ENCODE results near the gene LARGE2. TPM values are rescaled to one million over a fixed set of nuclear protein-coding genes. Genes with fewer than 3 reads are reported as not detected.

Gene LARGE2
- total RNA-seq, 1 experiment from 2014 or later, result 124 TPM

DNA sequence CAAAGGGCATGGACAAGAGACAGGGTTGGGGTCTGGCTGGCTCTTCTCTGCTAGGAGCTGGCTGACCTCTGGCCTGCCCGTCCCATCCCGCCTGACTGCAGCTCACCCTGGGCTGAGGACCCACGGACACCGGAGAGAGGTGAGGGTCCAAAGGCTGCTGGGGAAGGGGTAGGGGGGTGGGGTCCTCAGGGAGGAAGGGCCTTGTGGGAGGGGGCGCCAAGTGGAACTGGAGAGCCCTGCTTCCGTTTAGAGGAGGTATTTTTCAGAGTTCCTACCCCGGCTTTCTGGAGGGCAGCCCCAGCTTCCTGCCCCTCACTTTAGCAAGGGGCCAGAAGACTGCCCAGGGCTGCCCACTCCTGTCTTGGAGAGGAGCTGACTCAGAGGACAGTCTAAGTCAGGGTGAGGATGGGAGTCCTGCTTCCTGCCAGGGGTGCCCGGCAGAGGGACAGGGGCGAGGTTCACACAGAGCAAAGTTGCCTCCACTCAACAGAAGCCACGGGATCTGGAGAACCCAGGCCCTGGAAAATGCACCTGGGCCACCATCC lies 7.1 kb downstream of the LARGE2 start (continued):
- TF ChIP-seq, protein P1, sequence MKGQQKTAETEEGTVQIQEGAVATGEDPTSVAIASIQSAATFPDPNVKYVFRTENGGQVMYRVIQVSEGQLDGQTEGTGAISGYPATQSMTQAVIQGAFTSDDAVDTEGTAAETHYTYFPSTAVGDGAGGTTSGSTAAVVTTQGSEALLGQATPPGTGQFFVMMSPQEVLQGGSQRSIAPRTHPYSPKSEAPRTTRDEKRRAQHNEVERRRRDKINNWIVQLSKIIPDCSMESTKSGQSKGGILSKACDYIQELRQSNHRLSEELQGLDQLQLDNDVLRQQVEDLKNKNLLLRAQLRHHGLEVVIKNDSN (CRISPR knock-in tag; IDR thresholded peaks at IDR 0.05), result no peak
- TF ChIP-seq, protein P2, sequence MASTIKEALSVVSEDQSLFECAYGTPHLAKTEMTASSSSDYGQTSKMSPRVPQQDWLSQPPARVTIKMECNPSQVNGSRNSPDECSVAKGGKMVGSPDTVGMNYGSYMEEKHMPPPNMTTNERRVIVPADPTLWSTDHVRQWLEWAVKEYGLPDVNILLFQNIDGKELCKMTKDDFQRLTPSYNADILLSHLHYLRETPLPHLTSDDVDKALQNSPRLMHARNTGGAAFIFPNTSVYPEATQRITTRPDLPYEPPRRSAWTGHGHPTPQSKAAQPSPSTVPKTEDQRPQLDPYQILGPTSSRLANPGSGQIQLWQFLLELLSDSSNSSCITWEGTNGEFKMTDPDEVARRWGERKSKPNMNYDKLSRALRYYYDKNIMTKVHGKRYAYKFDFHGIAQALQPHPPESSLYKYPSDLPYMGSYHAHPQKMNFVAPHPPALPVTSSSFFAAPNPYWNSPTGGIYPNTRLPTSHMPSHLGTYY (CRISPR knock-in tag; IDR thresholded peaks at IDR 0.05), result no peak
- TF ChIP-seq FOXP4 (CRISPR knock-in tag; IDR thresholded peaks at IDR 0.05), result no peak
- TF ChIP-seq OVOL2 (CRISPR knock-in tag; IDR thresholded peaks at IDR 0.05; ENCODE audit: borderline replicate concordance), result no peak
- TF ChIP-seq, protein P3, sequence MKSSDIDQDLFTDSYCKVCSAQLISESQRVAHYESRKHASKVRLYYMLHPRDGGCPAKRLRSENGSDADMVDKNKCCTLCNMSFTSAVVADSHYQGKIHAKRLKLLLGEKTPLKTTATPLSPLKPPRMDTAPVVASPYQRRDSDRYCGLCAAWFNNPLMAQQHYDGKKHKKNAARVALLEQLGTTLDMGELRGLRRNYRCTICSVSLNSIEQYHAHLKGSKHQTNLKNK (CRISPR knock-in tag; IDR thresholded peaks at IDR 0.05), result no peak

- H3K9me3 Mint-ChIP-seq, result no peaks in the 10 kb centered on the region
- no peaks in the 10 kb centered on the region for H3K27me3 Mint-ChIP-seq (ENCODE audit: low read depth)
- ChIA-PET POLR2A (interaction anchor here (1.7 kb wide), 1 partner anchor 8 kb away, joined by 6 read pairs; the partner anchor contains the start of gene LARGE2), CTCF (interaction anchor here (0.6 to 2.5 kb wide), 10 partner anchors 10 to 1922 kb away, joined by 3 to 15 read pairs (median 4); no protein-coding TSS in a partner anchor)
- no peak for TF ChIP-seq ATF1 (CRISPR knock-in tag; IDR thresholded peaks at IDR 0.05)
- H3K36me3 Mint-ChIP-seq, result peaks cover 28% of the 10 kb centered on the region
- no peak for DNase-seq (ENCODE audit: low spot score)
- no peaks in the 10 kb centered on the region; the same call in 1 of the 2 replicates for H3K4me1 Mint-ChIP-seq
- no peak overlapping the region for H3K4me3 Mint-ChIP-seq
- H3K27ac Mint-ChIP-seq, result peak overlapping the region; percentile 60
- no peak; the same call in 1 of the 2 replicates for ATAC-seq
These were observed 7.8 kb downstream of the LARGE2 start for GRCh38 chr11:45930031-45930794.

DNA sequence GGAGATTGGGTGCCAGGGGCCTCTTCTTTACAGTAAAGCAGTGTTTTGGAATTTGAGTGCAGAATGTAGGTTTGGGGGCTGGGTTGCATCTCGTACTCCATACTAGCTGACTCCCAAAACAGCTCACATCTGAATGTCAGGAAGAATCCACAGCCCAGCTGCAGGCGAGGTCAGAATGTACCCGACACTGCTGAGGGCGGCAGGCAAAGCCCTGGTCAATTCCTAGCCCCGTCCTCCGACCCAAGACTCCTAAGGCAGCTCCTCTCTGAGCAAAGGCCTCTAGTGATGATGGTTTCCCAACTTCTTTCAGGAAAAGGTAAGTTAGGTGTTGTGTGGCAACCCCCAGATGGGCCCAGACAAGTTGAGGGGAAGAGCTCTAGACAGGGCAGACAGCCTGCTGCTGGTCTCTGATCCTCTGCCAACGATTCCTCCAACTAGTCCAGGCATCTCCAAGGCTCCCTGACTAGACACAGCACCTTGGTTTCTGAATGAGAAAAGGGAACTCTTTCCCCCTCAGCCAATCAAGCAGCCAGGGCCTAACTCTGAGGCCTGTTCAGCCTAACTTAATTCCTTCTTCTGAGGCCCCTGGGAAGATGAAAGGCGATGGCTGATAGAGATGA lies 8.6 kb downstream of the LARGE2 start:
- ATAC-seq (no peak), DNase-seq (ENCODE audit: low spot score) (no peak)
- CTCF ChIA-PET, result interaction anchor here (0.6 to 2.5 kb wide), 9 partner anchors 34 to 1921 kb away, joined by 3 to 15 read pairs (median 4); no protein-coding TSS in a partner anchor
- TF ChIP-seq KAT7 (CRISPR knock-in tag; IDR thresholded peaks at IDR 0.05; ENCODE audit: borderline replicate concordance), result no peak
- TF ChIP-seq TP53 (CRISPR knock-in tag; IDR thresholded peaks at IDR 0.05), result no peak
- TF ChIP-seq PRRX2 (CRISPR knock-in tag; IDR thresholded peaks at IDR 0.05), result no peak
- TF ChIP-seq SP1 (CRISPR knock-in tag; conservative IDR thresholded peaks at IDR 0.05), result no peak
- no peak for TF ChIP-seq E2F5 (CRISPR knock-in tag; IDR thresholded peaks at IDR 0.05)
- TF ChIP-seq GTF2I (CRISPR knock-in tag; conservative IDR thresholded peaks at IDR 0.05), result no peak
- TF ChIP-seq MXD4 (CRISPR knock-in tag; IDR thresholded peaks at IDR 0.05; ENCODE audit: borderline replicate concordance), result no peak
- Mint-ChIP-seq H3K27me3 (ENCODE audit: low read depth) (no peaks in the 10 kb centered on the region; the same call in 1 of the 2 replicates), H3K36me3 (peaks cover 27% of the 10 kb centered on the region), H3K9me3 (no peaks in the 10 kb centered on the region), H3K4me3 (no peak overlapping the region), H3K4me1 (no peaks in the 10 kb centered on the region; the same call in 1 of the 2 replicates), H3K27ac (peak overlapping the region; percentile 89; the same call in 1 of the 2 replicates)
- POLR2A ChIA-PET, result interaction anchor here (1.7 kb wide), 1 partner anchor 9 kb away, joined by 6 read pairs; the partner anchor contains the start of gene LARGE2

Measured in WTC11 (cell line).